ENCODE measurements around the gene ESF1.
"Not testable (repeated sequence)": the region's sequence is repeated elsewhere in the genome, so short reads cannot be mapped to it uniquely, and the experiment has no call there.

The ESF1 gene

DNA sequence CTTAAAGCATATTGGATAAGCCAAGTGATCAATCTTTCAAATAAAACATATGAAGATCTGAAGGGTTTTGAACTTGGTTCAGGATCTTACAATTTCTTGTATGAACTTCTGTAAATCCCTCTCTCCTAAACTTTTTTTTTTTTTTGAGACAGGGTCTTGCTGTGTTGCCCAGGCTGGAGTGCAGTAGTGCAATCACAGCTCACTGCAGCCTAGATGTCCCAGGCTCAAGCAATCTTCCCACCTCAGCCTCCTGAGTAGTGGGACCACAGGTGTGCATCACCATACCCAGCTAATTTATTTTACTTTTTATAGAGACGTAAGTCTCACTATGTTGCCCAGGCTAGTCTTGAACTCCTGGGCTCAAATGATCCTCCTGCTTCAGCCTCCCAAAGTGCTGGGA is 46.5 kb downstream of the ESF1 start:
- DNase-seq = not testable (repeated sequence)

DNA sequence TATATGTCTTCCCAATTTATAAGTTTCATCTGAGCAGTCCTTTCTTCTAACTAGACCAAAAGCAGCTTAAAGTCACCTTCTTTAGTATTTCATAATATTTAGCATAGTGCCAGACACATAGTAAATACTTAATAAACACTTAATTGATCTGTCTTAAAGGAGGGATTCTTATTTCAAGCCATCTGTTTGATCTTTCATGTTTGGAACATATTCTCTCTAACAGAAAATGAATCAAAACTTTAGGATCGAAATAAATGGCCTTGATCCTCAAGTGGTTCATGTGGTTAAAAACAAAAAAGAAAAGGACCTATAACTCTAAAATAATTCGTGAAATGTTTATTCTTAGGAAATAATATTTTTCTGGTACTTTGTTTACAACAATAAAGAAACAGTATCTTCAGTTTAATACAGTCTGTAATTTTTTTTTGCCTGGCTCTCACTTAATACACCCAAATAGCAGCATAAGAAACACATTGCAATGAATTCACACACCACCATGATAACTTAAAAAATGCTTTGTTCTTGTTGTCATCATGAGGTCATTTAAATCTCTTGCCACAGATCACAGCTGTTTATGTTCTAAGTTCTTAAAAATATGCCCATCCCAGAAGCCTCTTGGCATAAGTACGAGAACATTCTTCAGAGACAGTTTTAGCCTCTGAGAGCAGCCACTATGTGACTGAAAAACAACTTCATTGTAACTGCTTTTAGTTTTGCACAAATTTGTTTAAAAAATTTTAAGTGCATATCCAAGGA is 48.1 kb downstream of the ESF1 start:
- no peak for DNase-seq

DNA sequence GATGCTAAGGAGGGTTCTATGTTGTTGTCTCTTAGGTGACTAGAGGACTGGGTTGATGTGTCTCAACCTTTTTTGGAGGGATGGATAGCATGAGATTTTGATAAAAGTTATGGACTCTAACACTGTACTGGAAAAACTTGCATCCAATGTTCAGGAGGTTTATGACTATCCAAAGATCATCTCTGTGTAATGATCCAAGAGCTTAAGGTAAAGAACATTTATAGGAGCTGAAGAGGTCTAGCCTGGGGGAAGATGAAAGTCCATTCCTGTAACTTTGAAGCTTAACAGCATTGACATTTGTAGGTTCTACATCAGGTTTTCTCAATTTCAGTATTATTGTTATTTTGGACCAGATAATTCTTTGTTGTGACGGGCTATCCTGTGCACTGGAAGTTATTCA is 48.9 kb downstream of the ESF1 start:
- no peak for DNase-seq

DNA sequence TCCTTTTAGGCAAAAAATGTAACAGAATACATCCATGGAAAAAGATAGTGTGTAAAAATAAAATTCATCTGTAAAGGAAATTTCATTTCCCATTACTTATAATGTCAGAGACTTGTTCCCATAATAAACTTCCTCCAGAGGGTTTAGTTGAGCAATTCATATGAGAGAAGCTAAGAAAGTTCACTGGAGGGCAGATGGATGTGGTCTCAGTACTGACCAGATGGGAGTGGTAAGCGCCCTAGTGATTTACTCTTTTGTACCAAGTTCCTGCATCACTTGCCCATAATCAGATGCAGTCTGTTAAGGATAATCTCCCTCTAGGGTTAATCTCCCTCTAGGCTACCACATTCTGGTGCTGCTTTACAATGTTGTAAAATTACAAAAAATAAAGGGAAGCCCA is 61.7 kb downstream of the ESF1 start:
- DNase-seq = no peak

DNA sequence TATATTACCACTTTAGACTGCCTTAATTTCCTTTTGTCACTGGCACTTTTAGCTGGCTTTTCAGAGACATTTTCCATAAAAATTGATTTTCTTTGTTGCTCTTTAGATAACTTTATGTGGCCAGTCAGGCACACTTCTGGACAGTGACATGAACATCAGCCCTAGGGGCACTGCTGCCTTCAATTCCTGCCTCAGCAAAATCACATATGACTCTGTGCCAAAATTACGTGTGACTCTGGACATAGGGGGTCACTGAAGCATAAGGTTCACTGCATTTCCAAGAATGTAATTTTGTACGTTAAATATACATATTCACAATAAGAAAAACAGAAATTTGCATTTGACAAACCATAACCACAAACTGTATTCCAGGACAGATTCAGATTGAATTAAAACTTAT is 66.5 kb downstream of the ESF1 start:
- DNase-seq = no peak

DNA sequence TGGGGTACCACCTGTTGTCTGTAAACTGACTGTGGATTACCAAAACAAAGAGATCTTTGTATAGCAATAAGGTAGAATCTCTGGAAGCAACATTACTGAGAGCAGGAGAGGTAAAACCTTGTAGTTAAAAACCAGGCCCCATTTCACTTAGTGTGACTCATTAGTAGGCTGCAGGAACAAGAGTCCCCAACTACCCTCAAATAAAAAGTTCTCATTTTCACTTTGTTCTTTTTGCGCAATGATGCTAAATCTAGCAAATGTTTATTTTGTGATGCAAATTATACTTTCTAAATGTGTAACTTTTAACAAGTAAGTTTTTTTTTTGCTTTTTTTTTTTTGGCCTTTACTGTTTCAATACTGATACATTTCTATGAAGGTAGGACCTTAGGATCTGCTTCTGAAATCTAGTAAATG is 67.1 kb downstream of the ESF1 start:
- no peak for DNase-seq

DNA sequence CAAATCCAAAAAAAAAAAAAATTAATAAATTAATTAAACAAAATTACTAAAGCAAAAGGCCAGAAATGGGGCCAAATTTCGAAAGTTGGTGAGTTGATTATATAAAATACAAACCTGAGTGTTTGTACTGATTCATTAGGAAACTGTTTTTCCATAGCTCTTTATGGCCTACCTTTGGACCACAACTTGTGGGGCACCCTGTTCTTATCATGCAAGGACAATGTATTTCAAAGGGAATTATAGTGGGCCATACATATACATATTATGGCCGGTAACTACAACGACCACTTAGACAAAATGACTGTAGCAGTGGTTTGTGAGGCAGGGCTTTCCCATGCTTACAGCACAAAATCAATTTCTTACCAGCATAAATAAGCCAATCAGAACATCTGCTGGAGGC is 69.5 kb downstream of the ESF1 start:
- DNase-seq = no peak

DNA sequence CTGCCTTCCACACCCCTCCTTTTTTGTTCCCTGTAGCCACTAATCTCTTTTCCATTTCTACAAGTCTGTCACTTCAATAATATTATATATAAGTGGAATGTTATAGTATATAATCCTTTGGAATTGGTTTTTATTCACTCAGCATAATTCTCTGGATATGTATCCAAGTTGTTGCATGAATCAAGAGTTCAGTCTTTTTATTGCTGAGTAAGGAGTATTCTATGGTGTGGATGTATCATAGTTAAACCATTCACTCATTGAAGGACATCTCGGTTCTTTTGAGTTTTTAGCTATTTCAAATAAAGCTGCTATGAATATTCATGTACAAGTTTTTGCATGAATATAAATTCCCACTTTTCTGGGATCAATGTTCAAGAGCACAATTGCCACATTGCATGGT is 76.5 kb downstream of the ESF1 start:
- DNase-seq = no peak

DNA sequence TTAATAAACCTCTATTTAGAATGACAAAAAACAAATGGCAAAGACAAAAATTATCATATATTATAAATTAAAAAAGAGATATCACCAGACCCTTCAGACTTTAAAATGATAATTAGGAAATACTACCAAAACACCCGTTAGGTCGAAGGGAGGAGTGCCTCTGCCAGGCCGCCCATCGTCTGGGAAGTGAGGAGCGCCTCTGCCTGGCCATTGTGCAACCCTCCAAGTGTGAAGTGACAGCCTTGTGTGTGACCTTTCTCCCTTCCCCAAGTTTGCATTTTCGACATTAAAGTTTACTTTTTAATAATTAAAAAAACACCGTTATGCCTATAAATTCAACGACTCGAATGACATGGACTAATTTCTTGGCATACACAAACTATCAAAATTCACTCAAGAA is 81.5 kb downstream of the ESF1 start:
- no peak for DNase-seq

DNA sequence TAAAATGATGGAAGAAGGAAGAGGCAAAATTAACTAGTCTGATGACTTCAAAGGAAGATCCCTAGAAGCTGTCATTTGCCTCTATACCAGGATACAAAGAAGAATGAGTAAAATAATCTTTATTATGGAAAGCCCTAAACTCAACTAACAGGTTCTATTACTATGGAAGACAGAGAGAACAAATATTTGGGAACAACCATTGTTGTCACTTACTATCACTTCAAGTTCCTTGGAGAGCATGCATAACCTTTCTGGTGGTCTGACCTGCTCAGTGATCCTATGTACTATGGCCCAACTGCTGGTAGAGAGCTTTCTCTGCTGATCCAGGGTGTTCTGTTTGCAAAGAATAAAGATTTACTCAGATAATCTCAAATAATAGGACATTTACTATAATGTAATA is 83.2 kb downstream of the ESF1 start:
- no peak for DNase-seq

DNA sequence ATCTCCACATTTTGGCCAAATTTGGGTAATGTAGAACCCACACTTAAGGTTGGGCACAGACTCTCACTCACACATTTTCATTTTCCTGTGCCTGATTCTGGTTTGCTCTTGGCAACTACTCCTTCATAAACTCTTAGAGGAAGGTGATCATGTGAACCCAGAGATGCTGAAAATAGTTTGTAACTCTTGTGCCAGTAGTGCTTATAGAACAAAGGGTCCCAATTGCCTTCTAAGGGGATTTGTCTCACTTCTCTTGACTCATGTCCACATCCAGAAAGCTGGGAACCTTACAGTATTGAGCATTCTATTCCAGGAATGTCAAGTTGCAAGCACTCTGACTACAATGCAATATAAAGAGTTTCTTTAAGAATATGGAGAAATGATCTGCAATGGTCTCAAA is 84.0 kb downstream of the ESF1 start:
- no peak for DNase-seq

DNA sequence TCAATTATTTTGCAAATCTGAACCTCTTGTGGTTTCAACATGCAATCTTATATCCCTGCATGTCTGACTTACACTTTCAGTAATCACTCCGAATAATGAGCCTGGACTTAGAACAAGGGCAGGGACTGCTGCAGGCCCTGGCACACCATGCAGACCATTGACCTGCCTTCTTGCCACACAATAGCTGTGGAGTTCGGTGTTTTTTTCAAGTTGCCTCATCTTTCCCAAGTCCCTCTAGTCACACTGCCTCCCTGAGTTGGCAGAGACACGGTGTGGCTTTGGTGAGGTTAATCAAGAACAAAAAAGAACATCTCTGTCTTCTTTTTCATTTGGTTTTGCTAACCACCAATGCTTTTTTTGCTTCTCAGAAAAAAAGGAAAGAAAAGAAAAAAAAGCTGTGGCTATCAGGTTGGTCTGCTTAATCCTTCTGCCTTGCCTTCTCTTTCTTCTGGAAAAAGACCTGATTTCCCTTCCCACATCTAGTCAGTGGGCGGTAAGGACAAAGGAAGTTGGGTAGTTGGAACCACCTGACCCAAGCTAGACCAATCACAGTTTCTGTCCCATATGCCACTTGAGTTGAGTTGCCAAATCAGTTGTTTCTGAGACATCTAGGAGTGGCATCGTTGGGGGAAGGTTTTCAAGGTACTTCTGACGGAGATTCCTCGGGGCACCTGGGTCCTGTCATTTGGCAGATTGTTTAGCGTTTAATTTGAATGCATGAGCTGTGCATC is 90.1 kb downstream of the ESF1 start:
- no peak for DNase-seq

DNA sequence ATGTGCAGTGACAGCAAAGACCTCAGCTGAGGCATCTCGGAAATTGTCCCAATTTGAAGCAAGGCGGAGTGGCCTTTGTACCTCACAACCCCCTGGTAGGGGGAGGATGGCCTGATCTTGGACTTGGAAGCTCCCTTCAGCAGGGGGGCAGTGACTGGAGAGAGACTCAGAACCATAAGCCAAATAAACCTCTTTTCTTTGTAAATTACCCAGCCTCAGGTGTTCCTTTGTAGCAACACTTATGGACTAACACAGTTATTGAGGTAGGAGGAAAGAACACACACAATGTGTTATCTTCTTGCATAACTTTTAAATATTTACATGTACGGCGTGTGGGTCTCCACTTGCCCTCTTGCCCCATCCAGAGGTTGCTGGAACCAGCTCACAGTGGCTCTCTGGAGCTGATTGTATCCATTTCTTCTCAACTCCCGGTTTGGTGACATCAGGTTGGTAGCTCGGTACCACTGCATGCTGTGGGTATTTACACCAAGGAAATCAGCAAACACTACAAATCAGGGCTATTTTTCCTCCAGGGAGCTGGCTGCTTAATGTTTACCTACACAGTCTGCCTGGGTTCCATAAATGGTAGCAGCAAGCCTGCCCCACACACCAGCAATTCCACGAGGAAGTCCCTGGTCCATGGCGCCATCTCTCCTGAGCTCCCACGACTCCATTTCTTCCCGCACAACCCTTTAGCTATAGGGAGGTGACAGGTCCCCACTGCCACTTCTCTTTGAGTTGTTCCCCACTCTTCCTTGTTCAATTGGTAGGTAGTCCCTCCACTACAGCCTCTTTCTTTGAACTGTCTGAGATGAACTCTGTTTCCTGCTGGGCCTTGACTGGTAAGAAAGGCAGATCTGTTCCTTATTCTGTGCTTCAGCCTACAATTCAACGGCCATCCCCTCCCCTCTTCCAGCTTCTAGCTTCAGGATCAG is 91.7 kb downstream of the ESF1 start:
- no peak for DNase-seq

DNA sequence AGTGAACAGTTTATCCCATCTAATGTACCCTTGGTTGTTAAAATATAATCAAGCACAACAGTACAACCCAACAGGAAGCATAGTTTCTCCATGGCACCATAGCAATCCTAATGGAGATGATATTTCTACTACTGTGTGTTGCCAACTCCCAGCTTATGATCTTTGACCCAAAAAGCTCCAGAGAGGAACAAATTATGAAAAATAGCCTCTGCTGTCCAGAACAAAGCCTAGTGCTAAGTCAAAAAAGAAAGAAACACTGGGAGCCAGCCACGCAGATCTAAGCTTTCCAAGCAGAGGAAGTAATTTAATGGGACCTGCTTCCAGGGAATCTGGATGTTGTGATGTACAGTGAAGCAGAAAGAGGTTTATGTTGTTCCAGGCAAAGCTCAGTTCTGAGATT is 93.8 kb downstream of the ESF1 start:
- no peak for DNase-seq

DNA sequence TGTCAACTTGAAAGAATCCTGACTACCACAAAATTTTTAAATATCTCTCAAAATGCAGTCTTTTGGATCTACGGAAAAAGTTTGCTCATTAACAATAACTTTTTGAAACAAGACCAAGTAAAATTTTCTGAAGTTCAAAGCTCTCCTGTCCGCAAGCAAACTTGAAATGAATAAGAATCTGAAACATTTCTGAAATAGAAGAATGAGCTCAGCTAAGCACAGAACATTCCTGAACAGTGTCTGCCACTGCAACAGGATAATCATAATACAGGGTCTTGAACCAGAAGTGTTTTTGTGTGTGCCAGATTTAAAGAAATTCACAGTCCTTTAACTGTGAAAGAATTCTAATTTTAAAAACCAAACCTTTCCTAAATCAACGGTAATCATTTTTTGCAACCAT is 96.9 kb downstream of the ESF1 start:
- DNase-seq = no peak

DNA sequence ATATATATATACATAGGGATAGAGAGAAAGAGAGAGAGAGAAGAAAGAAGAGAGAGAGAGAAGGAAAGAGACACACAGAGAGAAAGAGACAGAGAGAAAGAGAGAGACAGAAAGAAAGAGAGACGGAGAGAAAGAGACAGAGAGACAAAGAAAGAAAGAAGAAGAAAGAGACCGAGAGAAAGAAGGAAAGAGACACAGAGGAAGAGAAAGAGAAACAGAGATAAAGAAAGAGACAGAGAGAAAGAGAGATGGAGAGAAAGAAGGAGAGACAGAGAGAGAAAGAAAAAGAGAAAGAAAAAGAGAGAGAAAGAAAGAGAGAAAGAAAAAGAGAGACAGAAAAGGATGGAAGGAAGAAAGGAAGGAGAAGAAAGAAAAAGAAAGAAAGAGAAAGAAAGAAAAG is 99.1 kb downstream of the ESF1 start:
- no peak for DNase-seq

DNA sequence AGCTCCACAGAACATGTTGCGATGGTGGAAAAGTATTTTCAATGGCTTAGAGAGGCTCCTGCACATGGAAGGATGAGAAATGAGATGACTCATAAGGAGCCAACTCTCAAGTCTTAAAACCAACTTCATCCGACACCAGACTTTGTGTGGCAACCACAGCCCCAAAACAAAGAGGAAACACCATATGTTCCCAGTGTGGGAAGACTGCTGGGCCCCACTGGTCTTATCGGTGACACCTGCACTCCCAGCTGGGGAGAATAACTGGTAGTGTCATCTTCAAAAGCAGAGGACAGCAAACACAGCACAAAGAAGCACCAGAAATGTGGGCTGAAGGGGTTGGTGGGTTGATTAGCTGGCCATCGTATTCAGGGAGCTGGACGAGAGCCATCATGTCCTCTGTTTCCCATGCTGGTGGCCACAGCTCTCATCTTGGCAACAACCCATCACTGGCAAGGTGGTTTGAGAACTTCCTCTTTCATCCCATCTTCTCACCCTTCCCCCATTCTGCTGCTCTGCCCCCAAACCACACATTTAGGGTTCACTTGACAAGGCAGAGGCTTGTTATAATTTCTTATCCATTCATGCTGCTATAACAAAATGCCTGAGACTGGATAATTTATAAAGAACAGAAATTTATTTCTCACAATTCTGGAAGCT is 100.0 kb downstream of the ESF1 start:
- no peak for DNase-seq

DNA sequence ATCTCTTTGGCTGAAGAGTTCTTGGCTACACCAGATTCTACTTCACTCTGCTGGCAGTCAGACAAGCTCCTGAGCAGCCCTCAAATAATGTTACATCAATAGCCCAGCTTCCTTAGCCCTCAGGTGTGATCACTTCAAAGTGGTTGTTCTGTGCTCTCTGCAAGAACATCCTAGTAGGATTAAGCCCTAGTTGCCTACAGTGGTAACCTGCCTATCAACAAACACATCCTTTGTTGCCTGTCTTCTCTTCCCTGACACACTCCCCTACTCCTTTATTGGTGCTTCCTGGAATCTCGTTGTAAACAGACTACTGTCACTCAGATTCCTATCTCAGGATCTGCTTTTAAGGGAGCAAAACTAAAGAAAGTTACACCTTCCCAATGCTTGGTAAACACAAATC is 100.9 kb downstream of the ESF1 start:
- no peak for DNase-seq

DNA sequence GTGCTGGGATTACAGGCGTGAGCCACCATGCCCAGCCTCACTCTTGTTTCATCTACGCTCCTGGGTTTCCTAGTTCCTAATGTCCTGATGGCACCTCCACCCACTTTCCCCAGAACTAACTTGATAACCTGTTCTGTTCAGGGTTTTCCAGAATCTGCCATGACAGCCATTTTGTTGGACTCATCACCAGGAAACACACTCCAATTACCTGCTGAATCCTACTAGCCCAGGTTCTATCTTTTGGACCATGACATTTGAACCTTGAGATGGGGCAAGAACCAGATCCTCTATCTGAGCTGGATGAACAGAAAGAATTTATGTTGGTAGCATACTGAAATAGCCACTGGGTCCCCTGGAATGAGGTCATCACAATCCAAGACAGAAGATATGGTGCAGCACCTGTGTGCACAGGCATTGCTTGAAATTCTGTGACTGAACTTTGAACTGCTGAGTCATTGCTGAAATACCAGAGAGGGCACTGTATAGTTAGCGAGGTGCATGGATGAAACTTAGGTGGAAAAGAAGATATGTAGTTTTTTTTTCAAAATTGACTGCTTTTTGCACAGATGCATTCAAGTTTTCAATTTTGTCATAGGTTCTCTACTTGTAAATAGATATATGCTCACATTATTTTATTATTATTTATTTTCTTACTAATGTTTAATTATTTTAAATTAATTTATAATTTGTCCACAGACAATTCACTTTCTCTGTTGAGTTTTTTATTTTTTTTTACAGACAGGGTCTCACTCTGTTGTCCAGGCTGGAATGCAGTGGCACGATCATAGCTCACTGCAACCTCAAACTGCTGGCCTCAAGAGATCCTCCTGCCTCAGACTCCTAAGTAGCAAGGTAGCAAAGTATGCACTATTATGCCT is 103.2 kb downstream of the ESF1 start:
- no peak for DNase-seq

DNA sequence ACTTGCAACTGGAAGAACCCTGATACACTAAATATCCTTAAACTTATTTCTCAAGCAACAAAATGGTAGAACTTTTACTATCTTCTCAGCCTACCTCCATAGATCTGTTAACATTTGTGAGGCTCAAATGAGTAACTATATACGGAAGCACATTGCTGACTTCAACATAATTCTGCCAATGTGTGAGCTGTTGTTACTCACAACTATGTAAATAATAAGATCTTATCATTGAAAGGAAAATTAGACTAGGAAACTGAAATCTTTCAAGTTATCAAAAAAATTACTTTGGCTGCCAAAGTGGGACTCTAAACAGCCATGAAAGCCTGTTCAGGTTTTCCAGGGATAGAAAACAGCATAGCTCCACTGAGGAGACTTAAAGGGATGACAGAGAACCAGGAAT is 105.8 kb downstream of the ESF1 start:
- no peak for DNase-seq

DNA sequence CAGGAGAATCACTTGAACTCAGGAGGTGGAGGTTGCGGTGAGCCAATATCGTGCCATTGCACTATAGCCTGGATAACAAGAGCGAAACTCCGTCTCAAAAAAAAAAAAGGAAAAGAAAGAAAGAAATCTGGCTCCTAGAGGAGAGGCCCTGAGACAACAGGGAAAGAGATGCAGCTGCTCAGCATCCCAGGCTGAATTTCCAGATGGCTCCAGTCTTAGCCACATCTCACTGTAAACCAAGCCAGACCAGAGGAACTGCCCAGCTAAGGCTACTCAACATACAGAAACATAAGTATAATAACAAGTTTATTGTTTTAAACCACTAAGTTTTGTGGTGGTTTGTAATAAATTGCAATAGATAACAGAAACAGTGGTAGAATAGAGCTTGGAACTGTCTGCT is 107.5 kb downstream of the ESF1 start:
- no peak for DNase-seq

DNA sequence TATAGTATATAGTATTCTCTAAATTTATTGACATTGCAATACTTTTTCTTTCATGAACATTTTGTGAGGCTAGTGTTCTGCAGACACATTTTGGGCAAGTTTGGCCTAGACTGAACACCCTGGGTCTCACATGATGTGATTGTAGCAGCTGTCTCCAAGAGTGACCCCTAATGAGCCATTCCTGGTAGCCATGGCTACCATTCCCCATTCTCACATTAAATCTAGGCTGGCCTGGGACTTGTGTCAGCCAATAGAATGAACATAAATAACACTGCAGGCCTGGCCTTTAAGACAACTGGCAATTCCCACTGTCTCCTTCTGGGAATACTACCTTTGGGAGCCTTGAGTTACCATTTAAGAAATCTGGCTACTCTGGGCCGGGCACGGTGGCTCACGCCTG is 108.0 kb downstream of the ESF1 start:
- no peak for DNase-seq

Data from NCI-H1436 (cell line).